Peyer's patch (tissue), 4 donors: ENCODE data around the gene LRRC3C.

Experiments
- CTCF ChIP-seq, 6 experiments: fragments of 450-650 bp in 4 of 6; fragments of 200-600 bp in 2 of 6; sonication (generic) in 1 of 6; IDR thresholded peaks; one replicate each; pipeline ENCODE4 v1.5.1; 2017 to 2019; ENCODE audit warnings: antibody characterized with exemption in 6 of 6, mild to moderate bottlenecking in 3 of 6, moderate library complexity in 1 of 6
- POLR2A ChIP-seq, 2 donors: fragments of 450-650 bp; IDR thresholded peaks; one replicate each; pipeline ENCODE4 v1.5.1; 2017; ENCODE audit warnings: antibody characterized with exemption in 2 of 2, mild to moderate bottlenecking in 2 of 2, moderate library complexity in 2 of 2

GRCh38 chr17:39944393-39944711 is 16.8 kb downstream of the LRRC3C start:
- no peak for TF ChIP-seq CTCF (IDR thresholded peaks at IDR 0.05)
- no peak for TF ChIP-seq POLR2A (IDR thresholded peaks at IDR 0.05)
